K562 (cell line): ENCODE results near the gene NUP205. TPM values are rescaled to one million over a fixed set of nuclear protein-coding genes. Genes with fewer than 3 reads are reported as not detected.

Experiments
- ARID2 ChIP-seq: fragments of 450-650 bp; IDR thresholded peaks from 2 replicates; pipeline ENCODE4 v1.6.1; 2017; ENCODE audit warnings: antibody characterized with exemption, mild to moderate bottlenecking
- ARID3B ChIP-seq: fragments of 250-450 bp; sonication (Bioruptor Pico); IDR thresholded peaks from 2 replicates; pipeline ENCODE4 v1.4.0; 2020; ENCODE audit warnings: borderline replicate concordance
- BHLHE40 ChIP-seq: IDR thresholded peaks from 2 replicates; pipeline ENCODE4 v1.6.1; 2011; ENCODE audit warnings: low read length, improper control_type of control experiment
- RREB1 ChIP-seq: fragments of 250-450 bp; sonication (Bioruptor Pico); IDR thresholded peaks from 2 replicates; pipeline ENCODE4 v1.4.0; 2020
- SMAD3 ChIP-seq: fragments of 450-650 bp; formaldehyde crosslinking; conservative IDR thresholded peaks from 2 replicates; pipeline ENCODE4 v1.4.0; 2020; ENCODE audit warnings: mild to moderate bottlenecking
- STAT5B ChIP-seq: fragments of 250-450 bp; sonication (Bioruptor Pico); IDR thresholded peaks from 2 replicates; pipeline ENCODE4 v1.8.0; 2021; ENCODE audit warnings: mild to moderate bottlenecking, inconsistent platforms
- U2AF2 ChIP-seq: fragments of 200-400 bp; formaldehyde crosslinking; optimal IDR thresholded peaks from 2 replicates; pipeline ENCODE3; 2017; ENCODE audit warnings: low read depth, mild to moderate bottlenecking, low read length
- ZMIZ1 ChIP-seq, 2 experiments: fragments of 150-350 bp in 1 of 2; IDR thresholded peaks; 2 replicates each; pipeline ENCODE4 v1.6.1; 2012 to 2016; ENCODE audit warnings: low read depth in 2 of 2, low read length in 2 of 2, mild to moderate bottlenecking in 1 of 2, moderate library complexity in 1 of 2
- ZNF121 ChIP-seq: sonication (generic); formaldehyde crosslinking; conservative IDR thresholded peaks from 2 replicates; pipeline ENCODE4 v1.8.0; 2022; ENCODE audit warnings: missing genetic modification reagents
- ZNF239 ChIP-seq: fragments of 250-450 bp; sonication (Bioruptor Pico); IDR thresholded peaks from 2 replicates; pipeline ENCODE4 v1.4.0; 2020; ENCODE audit warnings: mild to moderate bottlenecking
- ZNF311 ChIP-seq: fragments of 250-450 bp; sonication (Bioruptor Pico); IDR thresholded peaks from 2 replicates; pipeline ENCODE4 v1.4.0; 2020; ENCODE audit warnings: mild to moderate bottlenecking, moderate library complexity
- ZNF384 ChIP-seq: IDR thresholded peaks from 2 replicates; pipeline ENCODE4 v1.6.1; 2012; ENCODE audit warnings: low read depth, low read length, improper control_type of control experiment
- ZNF398 ChIP-seq: fragments of 250-450 bp; sonication (Bioruptor Pico); IDR thresholded peaks from 2 replicates; pipeline ENCODE4 v1.8.0; 2021; ENCODE audit warnings: moderate library complexity, mild to moderate bottlenecking, inconsistent platforms
- ZNF75A ChIP-seq: fragments of 450-650 bp; formaldehyde crosslinking; IDR thresholded peaks from 2 replicates; pipeline ENCODE4 v1.4.0; 2020; ENCODE audit warnings: mild to moderate bottlenecking
- polyA plus RNA-seq, 8 experiments: library from polyadenylated mRNA; depleted of rRNA in 4 of 8; stranded (reverse) in 5 of 8; unstranded in 3 of 8; fragments of >200 nt; fragmentation: Nextera tagmentation in 2 of 8; fragmentation: Illumina TruSeq in 1 of 8; extraction: Ambion mirVana in 2 of 8; extraction: Trizol in 1 of 8; gene quantifications; 2 replicates each; pipeline versions ENCODE4 v1.2.1 to v1.2.3, GENCODE V29; 2011 to 2014; ENCODE audit warnings: inconsistent platforms in 1 of 8, missing spikeins in 1 of 8
- total RNA-seq, 7 experiments: library from RNA; depleted of rRNA in 6 of 7; stranded (reverse); fragments of >200 nt in 6 of 7; fragmentation: Illumina TruSeq in 2 of 7; extraction: Trizol in 2 of 7; gene quantifications; 2 replicates each; pipeline versions ENCODE4 v1.2.1 to v1.2.3, GENCODE V29; 2011 to 2021; ENCODE audit warnings: low replicate concordance in 1 of 7

The NUP205 gene
- total and polyA plus RNA-seq, 9 of the 15 experiments (the other 6 are each of a cell fraction or from before 2014, with no cell fraction given) = 101 to 282 (median 193) TPM

GRCh38 chr7:135557455-135558336 is at the start of gene NUP205 (continued):
- peak; percentile 42 for TF ChIP-seq ZNF75A (CRISPR knock-in tag)
- peak; percentile 85; the same call in 1 of the 2 replicates for TF ChIP-seq RREB1
- no peak for TF ChIP-seq ARID2
- no peak for TF ChIP-seq ZNF384
- peak; percentile 93; the same call in 1 of the 2 replicates for TF ChIP-seq ARID3B
- peak; percentile 42 for TF ChIP-seq ZNF239 (CRISPR knock-in tag)
- peak; percentile 72 for TF ChIP-seq SMAD3 (CRISPR knock-in tag)
- no peak for TF ChIP-seq STAT5B (CRISPR knock-in tag)
- TF ChIP-seq BHLHE40 = 0 out of 2 replicates have a peak, but pooled peaks have one; percentile 50
- TF ChIP-seq ZNF121 (CRISPR knock-in tag) = no peak
- TF ChIP-seq U2AF2 = no peak
- no peak for TF ChIP-seq ZNF398 (CRISPR knock-in tag)
- TF ChIP-seq ZMIZ1 (IDR thresholded peaks at IDR 0.05; ENCODE audit: low read depth in 2 of 2, low read length in 2 of 2) = no peak
- TF ChIP-seq ZNF311 (CRISPR knock-in tag) = no peak
